ENCODE data around the gene ADAM22. TPM values are rescaled to one million over a fixed set of nuclear protein-coding genes. Genes with fewer than 3 reads are reported as not detected.

The ADAM22 gene
- total RNA-seq, 1 experiment from 2014 or later, result 7.1 TPM

GRCh38 chr7:88034083-88034695 lies 100.1 kb downstream of the ADAM22 start:
- BruUV-seq (replicated peaks), result no TSS peak
- ChIA-PET POLR2A (ENCODE audit: low non-redundant PET) (no interaction called here), CTCF (no interaction called here)
- H3K4me1 ChIP-seq (ENCODE audit: insufficient read depth, low read length, poor library complexity, severe bottlenecking), result no peaks in the 10 kb centered on the region
- H3K36me3 ChIP-seq (ENCODE audit: insufficient read depth, low read length, poor library complexity, severe bottlenecking), result no peaks in the 10 kb centered on the region
- H3K27me3 ChIP-seq (replicated peaks; ENCODE audit: insufficient read depth, low read depth, low read length, poor library complexity), result no peaks in the 10 kb centered on the region
- no peaks in the 10 kb centered on the region for H3K9me3 ChIP-seq (ENCODE audit: low read depth, low read length, poor library complexity, severe bottlenecking)
- H3K4me3 ChIP-seq (ENCODE audit: low read depth, low read length, poor library complexity, severe bottlenecking), result no peak overlapping the region
- H3K27ac ChIP-seq (ENCODE audit: low read depth, low read length, poor library complexity, severe bottlenecking), result no peak overlapping the region
- TF ChIP-seq, protein P1, sequence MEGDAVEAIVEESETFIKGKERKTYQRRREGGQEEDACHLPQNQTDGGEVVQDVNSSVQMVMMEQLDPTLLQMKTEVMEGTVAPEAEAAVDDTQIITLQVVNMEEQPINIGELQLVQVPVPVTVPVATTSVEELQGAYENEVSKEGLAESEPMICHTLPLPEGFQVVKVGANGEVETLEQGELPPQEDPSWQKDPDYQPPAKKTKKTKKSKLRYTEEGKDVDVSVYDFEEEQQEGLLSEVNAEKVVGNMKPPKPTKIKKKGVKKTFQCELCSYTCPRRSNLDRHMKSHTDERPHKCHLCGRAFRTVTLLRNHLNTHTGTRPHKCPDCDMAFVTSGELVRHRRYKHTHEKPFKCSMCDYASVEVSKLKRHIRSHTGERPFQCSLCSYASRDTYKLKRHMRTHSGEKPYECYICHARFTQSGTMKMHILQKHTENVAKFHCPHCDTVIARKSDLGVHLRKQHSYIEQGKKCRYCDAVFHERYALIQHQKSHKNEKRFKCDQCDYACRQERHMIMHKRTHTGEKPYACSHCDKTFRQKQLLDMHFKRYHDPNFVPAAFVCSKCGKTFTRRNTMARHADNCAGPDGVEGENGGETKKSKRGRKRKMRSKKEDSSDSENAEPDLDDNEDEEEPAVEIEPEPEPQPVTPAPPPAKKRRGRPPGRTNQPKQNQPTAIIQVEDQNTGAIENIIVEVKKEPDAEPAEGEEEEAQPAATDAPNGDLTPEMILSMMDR (conservative IDR thresholded peaks at IDR 0.05; ENCODE audit: low read depth, low read length), result no peak
- TF ChIP-seq EZH2 (IDR thresholded peaks at IDR 0.05; ENCODE audit: borderline replicate concordance, low read depth, low read length, poor library complexity, severe bottlenecking), result no peak
- no peak for DNase-seq (ENCODE audit: low spot score)
- intact Hi-C loops (cut with micrococcal nuclease; ENCODE audit: unreplicated experiment), result no loop called here

DNA sequence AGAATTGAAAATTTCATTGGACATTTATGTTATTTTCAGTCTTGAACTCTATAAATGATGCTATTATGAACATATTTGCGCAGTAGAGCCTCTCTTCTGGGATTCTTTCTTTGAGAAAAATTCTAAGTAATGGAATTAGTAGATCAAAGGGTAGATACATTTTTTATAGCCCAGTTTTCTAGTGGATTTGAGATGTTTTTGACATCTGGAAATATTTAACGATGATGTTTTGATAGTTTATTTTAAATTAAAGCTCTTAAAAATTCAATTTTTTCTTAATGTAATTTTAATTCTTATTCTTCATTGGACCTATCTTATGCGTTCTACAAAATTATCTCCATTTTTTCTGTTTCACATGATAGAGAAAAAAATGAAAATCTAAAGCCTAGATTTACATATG lies 103.0 kb downstream of the ADAM22 start:
- intact Hi-C loops (cut with micrococcal nuclease; ENCODE audit: unreplicated experiment), result no loop called here
- Histone ChIP-seq H3K27ac (ENCODE audit: low read depth, low read length, poor library complexity, severe bottlenecking) (no peak overlapping the region), H3K4me1 (ENCODE audit: insufficient read depth, low read length, poor library complexity, severe bottlenecking) (no peaks in the 10 kb centered on the region), H3K27me3 (replicated peaks; ENCODE audit: insufficient read depth, low read depth, low read length, poor library complexity) (no peaks in the 10 kb centered on the region), H3K36me3 (ENCODE audit: insufficient read depth, low read length, poor library complexity, severe bottlenecking) (no peaks in the 10 kb centered on the region), H3K9me3 (ENCODE audit: low read depth, low read length, poor library complexity, severe bottlenecking) (no peaks in the 10 kb centered on the region), H3K4me3 (ENCODE audit: low read depth, low read length, poor library complexity, severe bottlenecking) (no peak overlapping the region)
- BruUV-seq (replicated peaks), result no TSS peak
- ChIA-PET POLR2A (ENCODE audit: low non-redundant PET) (no interaction called here), CTCF (interaction anchor here (0.5 kb wide), 1 partner anchor 96 kb away, joined by 3 read pairs; no protein-coding TSS in a partner anchor)
- TF ChIP-seq, protein P1 (conservative IDR thresholded peaks at IDR 0.05; ENCODE audit: low read depth, low read length), result no peak
- no peak for TF ChIP-seq EZH2 (IDR thresholded peaks at IDR 0.05; ENCODE audit: borderline replicate concordance, low read depth, low read length, poor library complexity, severe bottlenecking)
- no peak for DNase-seq (ENCODE audit: low spot score)

- Histone ChIP-seq H3K9me3 (ENCODE audit: low read depth, low read length, poor library complexity, severe bottlenecking) (no peaks in the 10 kb centered on the region), H3K27ac (ENCODE audit: low read depth, low read length, poor library complexity, severe bottlenecking) (no peak overlapping the region), H3K4me1 (ENCODE audit: insufficient read depth, low read length, poor library complexity, severe bottlenecking) (no peaks in the 10 kb centered on the region), H3K4me3 (ENCODE audit: low read depth, low read length, poor library complexity, severe bottlenecking) (no peak overlapping the region), H3K36me3 (ENCODE audit: insufficient read depth, low read length, poor library complexity, severe bottlenecking) (no peaks in the 10 kb centered on the region), H3K27me3 (replicated peaks; ENCODE audit: insufficient read depth, low read depth, low read length, poor library complexity) (no peaks in the 10 kb centered on the region)
- POLR2A ChIA-PET (ENCODE audit: low non-redundant PET), result no interaction called here
- BruUV-seq (replicated peaks), result no TSS peak
- CTCF ChIA-PET, result no interaction called here
- intact Hi-C loops (cut with micrococcal nuclease; ENCODE audit: unreplicated experiment), result no loop called here
- no peak for DNase-seq (ENCODE audit: low spot score)
- TF ChIP-seq EZH2 (IDR thresholded peaks at IDR 0.05; ENCODE audit: borderline replicate concordance, low read depth, low read length, poor library complexity, severe bottlenecking), result no peak
- TF ChIP-seq, protein P1 (conservative IDR thresholded peaks at IDR 0.05; ENCODE audit: low read depth, low read length), result no peak
Measured at GRCh38 chr7:88040694-88041093, 106.6 kb downstream of the ADAM22 start.

Measured in A673 (cell line).